Right renal pelvis (tissue), 4 donors: ENCODE results near the gene SPATA31A3. TPM values are rescaled to one million over a fixed set of nuclear protein-coding genes. Genes with fewer than 3 reads are reported as not detected.
"Not testable (repeated sequence)": the region's sequence is repeated elsewhere in the genome, so short reads cannot be mapped to it uniquely, and the experiment has no call there.

Source experiments
- DNase-seq, 4 donors: peaks; one replicate each; pipeline ENCODE4 v3.0.0-alpha.2; 2013; ENCODE audit warnings: low read depth in 4 of 4, low spot score in 3 of 4, missing footprints in 1 of 4
- polyA plus RNA-seq, 4 donors: library from polyadenylated mRNA; unstranded; fragments of 120-200 nt; gene quantifications; one replicate each; pipeline ENCODE4 v1.2.1, GENCODE V29; 2013; ENCODE audit not compliant: insufficient read length in 4 of 4

The SPATA31A3 gene
- polyA plus RNA-seq: not detected

GRCh38 chr9:66992450-66992849 is at the start of gene SPATA31A3:
Gene SPATA31A3 (minus strand): TSS chr9:66992550. CDS start chr9:66992521, 29 bp downstream.
- not testable (repeated sequence) for DNase-seq

DNA sequence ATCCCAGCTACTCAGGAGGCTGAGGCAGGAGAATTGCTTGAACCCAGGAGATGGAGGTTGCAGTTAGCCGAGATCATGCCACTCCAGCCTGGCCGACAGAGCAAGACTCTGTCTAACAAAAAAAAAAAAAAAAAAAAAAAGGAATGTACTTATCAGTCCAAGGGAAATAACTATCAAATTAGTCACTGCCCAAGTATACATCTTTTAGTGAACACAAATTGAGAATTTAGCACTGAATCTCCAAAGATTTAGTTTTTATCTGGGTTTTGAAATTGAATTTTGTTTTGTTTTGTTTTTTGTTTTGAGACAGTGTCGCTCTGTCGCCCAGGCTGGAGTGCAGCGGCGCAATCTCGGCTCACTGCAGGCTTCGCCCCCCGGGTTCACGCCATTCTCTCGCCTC is 39.8 kb downstream of the SPATA31A3 start:
- DNase-seq: not testable (repeated sequence)

DNA sequence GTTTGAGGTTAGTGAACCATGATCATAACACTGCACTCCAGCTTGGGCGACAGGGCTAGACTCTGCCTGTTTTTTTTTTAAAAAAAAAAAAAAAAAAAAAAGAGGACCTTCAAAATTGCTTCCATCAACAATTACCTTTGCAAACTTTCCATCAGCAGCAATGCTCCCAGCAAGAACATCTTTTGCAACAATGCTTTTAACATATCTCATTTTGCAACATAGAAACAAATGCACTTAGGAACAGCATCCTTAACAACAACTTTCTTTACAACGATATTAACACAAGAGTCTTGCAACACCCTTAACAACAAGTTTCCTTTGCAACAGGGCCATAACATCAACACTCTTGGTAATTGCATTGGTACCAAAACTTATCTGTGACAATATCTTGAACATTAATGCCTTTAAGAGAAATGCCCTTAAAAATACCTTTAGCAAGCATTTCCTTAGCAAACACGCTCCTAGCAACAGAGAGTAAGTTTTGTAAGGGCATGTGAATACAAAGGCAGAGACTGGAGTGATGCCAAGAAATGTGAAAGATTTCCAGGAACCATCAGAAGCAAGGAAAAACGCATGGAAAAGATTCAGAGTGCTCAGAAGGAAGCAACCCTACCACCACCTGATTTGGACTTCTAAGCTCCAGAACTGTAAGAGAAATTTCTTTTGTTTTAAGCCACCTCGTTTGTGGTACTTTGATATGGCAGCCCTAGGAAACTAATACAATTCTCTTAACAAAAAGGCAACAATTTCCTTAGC is 49.8 kb downstream of the SPATA31A3 start:
- not testable (repeated sequence) for DNase-seq

DNA sequence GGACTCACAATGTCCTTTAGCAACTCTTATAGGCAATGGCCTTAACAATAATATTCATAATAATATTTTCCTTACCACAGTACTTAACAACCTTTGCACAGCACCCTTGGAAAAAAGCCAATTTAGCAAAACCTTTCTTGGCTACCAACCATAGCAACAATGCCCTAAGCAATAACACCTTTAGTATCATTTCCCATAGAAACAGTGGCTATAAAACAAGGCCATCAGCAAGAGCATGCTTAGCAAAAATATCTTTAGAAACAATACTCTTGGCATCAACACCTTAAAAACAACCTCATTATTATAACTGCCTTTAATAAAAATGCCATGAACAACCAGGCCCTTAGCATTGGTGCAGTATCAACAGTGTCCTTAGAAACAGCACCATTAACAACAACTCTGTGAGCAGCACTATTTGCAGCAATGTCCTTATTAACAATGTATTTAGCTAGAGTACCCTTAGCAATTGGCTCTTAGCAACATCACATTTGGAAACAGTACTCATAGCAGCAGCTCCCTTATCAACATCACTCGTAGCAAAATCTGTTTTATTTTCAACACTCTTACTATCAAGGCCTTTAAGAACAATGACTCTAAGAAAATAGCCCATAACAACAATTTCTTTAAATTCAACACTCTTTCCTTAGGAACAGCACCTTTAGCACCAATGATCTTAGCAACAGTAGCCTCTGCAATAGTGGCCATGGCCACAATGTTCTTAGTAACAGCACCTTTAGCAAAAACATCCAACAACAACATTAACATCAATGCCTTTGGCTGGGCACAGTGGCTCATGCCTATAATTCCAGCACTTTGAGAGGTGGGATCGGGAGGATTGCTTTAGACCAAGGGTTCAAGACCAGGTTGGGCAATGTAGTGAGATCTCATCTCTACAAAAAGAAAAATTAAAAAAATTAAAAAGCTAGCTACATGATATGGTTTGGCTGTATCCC is 52.2 kb downstream of the SPATA31A3 start:
- DNase-seq: not testable (repeated sequence)

- not testable (repeated sequence) for DNase-seq
Measured at GRCh38 chr9:66938322-66938721, 54.0 kb downstream of the SPATA31A3 start.

DNA sequence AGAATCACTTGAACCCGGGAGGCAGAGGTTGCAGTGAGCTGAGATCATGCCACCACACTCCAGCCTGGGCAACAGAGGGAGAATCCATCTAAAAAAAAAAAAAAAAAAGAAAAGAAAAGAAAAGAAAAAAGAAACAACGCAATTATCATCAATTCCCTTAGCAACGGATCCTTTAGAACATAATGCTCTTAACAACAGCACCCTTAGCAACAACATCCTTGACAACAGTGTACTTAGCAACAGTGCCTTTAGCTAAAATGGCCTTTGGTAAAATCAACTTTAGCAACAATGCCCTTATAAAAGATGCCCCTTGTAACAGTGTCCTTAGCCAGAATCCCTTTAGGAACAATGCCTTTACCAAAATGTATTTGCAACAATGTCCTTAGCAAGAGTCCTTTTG is 54.7 kb downstream of the SPATA31A3 start:
- not testable (repeated sequence) for DNase-seq

Other genes with a start within 250 kb of the SPATA31A3 start
- 10 to 100 TPM in 2 of 4 donors, 1 to 10 TPM in 2; 7.8 to 14.8 (median 9.4) TPM for gene ZNF658, start 91.8 kb downstream of the SPATA31A3 start, polyA plus RNA-seq